ENCODE results near the gene NDUFA3.

NDUFA3 gene

DNA sequence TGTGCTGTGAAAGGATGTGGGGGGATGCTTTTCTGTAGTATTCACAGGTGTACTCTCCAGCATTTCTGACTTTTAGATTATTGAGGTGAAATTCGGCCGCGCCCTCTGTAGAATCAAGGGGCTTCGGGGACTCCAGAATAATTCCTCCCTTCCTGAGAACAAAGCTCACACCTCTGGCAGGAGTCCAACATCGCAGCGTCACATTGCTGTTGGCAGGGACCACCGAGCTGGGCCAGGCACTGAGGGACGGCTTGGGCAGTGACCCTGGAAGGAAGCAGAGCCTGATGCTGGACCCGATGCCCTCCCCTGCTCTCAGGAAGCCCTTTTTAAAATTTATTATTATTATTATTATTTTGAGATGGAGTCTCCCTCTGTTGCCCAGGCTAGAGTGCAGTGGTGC is 27.8 kb upstream of the NDUFA3 start:
- Histone ChIP-seq H3K27me3 (replicated peaks) (no peaks in the 10 kb centered on the region), H3K27ac (no peak overlapping the region), H3K36me3 (replicated peaks) (no peaks in the 10 kb centered on the region), H3K4me3 (ENCODE audit: low read depth, low read length) (no peak overlapping the region)
- TF ChIP-seq, protein P1, sequence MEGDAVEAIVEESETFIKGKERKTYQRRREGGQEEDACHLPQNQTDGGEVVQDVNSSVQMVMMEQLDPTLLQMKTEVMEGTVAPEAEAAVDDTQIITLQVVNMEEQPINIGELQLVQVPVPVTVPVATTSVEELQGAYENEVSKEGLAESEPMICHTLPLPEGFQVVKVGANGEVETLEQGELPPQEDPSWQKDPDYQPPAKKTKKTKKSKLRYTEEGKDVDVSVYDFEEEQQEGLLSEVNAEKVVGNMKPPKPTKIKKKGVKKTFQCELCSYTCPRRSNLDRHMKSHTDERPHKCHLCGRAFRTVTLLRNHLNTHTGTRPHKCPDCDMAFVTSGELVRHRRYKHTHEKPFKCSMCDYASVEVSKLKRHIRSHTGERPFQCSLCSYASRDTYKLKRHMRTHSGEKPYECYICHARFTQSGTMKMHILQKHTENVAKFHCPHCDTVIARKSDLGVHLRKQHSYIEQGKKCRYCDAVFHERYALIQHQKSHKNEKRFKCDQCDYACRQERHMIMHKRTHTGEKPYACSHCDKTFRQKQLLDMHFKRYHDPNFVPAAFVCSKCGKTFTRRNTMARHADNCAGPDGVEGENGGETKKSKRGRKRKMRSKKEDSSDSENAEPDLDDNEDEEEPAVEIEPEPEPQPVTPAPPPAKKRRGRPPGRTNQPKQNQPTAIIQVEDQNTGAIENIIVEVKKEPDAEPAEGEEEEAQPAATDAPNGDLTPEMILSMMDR (IDR thresholded peaks at IDR 0.05; ENCODE audit: low read depth, low read length, missing control alignments), result no peak
- no peak for DNase-seq
- in situ Hi-C loops (cut with HindIII; ENCODE audit: low pct_ligation_motif_present, low sequenced_read_pairs), result no loop called here

DNA sequence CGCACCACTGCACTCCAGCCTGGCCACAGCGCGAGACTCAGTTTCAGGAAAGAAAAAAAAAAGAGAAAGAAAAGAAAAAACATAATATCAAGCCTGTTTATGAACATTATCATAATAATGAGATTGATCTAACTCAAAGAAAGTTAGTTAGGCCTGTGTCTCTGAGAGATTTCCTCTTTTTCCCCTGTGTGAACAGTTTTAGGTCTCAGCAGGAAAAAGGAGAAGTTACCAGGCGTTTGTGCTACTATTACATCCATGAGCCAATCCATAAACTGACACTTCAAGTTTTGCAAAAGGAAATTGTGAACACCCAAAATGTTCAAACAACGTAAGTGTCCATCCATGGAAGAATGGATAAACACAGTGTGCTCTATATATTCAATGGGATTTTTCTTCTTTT is 25.3 kb upstream of the NDUFA3 start:
- in situ Hi-C loops (cut with HindIII; ENCODE audit: low pct_ligation_motif_present, low sequenced_read_pairs), result no loop called here
- H3K36me3 ChIP-seq (replicated peaks), result no peaks in the 10 kb centered on the region
- DNase-seq, result no peak
- TF ChIP-seq, protein P1 (IDR thresholded peaks at IDR 0.05; ENCODE audit: low read depth, low read length, missing control alignments), result no peak
- H3K27me3 ChIP-seq (replicated peaks), result no peaks in the 10 kb centered on the region
- no peak overlapping the region for H3K4me3 ChIP-seq (ENCODE audit: low read depth, low read length)
- H3K27ac ChIP-seq, result no peak overlapping the region

DNA sequence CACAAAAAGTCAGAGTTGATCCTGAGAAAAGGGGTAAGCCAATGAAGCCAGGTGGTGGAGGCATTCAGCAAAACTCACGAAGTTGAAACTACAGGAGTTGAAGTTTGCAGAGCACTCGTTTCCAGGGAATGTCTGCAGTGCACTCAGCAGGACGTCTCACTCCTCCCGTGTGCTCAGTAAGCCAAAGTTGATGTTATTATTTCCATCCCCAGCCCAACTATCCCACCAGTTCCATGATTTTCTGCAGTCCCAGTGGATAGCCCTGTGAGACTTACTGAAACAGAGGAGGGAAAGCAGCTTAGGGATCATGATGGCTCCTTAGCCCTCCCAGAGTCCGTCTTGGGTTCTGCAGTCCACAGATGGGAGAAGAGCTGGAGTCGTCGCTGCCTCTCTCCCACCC is 21.6 kb upstream of the NDUFA3 start, which contains the start of gene TARM1:
Gene TARM1 (minus strand): TSS at position 334 of the 400 bp plus-strand sequence. CDS start 25 bp downstream, at position 309.
- TF ChIP-seq, protein P1 (IDR thresholded peaks at IDR 0.05; ENCODE audit: low read depth, low read length, missing control alignments), result no peak
- H3K4me3 ChIP-seq (ENCODE audit: low read depth, low read length), result no peak within 1 kb of the TSS
- no peaks in the 10 kb centered on the region for H3K36me3 ChIP-seq (replicated peaks)
- in situ Hi-C loops (cut with HindIII; ENCODE audit: low pct_ligation_motif_present, low sequenced_read_pairs), result no loop called here
- H3K27me3 ChIP-seq (replicated peaks), result no peaks in the 10 kb centered on the region
- no peak for DNase-seq
- no peak within 1 kb of the TSS for H3K27ac ChIP-seq

- H3K27ac ChIP-seq, result no peak overlapping the region
- in situ Hi-C loops (cut with HindIII; ENCODE audit: low pct_ligation_motif_present, low sequenced_read_pairs), result no loop called here
- H3K4me3 ChIP-seq (ENCODE audit: low read depth, low read length), result no peak overlapping the region
- H3K27me3 ChIP-seq (replicated peaks), result no peaks in the 10 kb centered on the region
- TF ChIP-seq, protein P1 (IDR thresholded peaks at IDR 0.05; ENCODE audit: low read depth, low read length, missing control alignments), result no peak
- DNase-seq, result no peak
- H3K36me3 ChIP-seq (replicated peaks), result no peaks in the 10 kb centered on the region
Observed at GRCh38 chr19:54084410-54084809, 18.2 kb upstream of the NDUFA3 start.

GRCh38 chr19:54094426-54095000 is 8.1 kb upstream of the NDUFA3 start:
- in situ Hi-C loops (cut with HindIII; ENCODE audit: low pct_ligation_motif_present, low sequenced_read_pairs), result no loop called here
- no peak overlapping the region for H3K27ac ChIP-seq
- no peaks in the 10 kb centered on the region for H3K27me3 ChIP-seq (replicated peaks)
- no peak for DNase-seq
- H3K4me3 ChIP-seq (ENCODE audit: low read depth, low read length), result no peak overlapping the region
- TF ChIP-seq, protein P1 (IDR thresholded peaks at IDR 0.05; ENCODE audit: low read depth, low read length, missing control alignments), result no peak
- no peaks in the 10 kb centered on the region for H3K36me3 ChIP-seq (replicated peaks)
